Measurements from ENCODE around the gene HDAC5. TPM values are rescaled to one million over a fixed set of nuclear protein-coding genes. Genes with fewer than 3 reads are reported as not detected.

HDAC5 gene
- total and polyA plus RNA-seq, 2 of the 8 experiments (the other 6 are each of a cell fraction or from before 2014, with no cell fraction given) = 48.5 to 54.4 TPM

DNA sequence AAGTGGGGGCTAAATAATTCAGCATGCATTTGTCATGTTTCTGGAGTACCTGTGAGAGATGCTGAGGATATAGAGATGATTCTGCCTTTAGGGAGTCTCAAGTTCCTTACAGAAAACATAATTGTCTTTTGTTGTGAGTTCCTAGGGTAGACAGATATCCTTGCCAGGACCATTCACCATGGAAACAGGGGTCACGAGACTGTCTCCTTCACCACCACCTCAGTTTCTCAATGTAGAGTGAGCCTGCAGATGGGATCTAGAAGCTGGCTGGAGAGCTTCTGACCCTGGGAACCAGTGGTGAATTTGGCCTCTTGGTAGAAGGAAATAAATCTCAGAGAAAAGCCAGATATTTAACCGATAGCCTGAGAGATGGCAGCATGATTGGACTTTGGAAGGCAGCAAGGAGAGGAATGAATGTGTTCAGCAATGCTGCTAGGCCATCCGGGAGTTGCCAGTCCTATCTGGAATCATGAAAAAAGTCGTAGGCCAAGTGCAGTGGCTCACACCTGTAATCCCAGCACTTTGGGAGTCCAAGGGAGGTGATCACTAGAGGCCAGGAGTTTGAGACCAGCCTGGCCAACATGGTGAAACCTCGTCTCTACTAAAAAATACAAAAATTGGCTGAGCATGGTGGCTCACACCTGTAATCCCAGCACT lies 7.4 kb upstream of the HDAC5 start:
- ChIA-PET CTCF (ENCODE audit: partially characterized antibody) (interaction anchor here (1.5 to 4.1 kb wide), 3 partner anchors 14 to 33 kb away, joined by 4 to 27 read pairs (median 8); no protein-coding TSS in a partner anchor), POLR2A (ENCODE audit: partially characterized antibody) (no interaction called here)
- Histone ChIP-seq H2BK5ac (ENCODE audit: low read depth, low read length) (no peak overlapping the region), H2BK12ac (ENCODE audit: low read depth, low read length) (no peak overlapping the region), H3K27ac (ENCODE audit: low read depth, low read length) (no peak overlapping the region), H4K91ac (replicated peaks; ENCODE audit: insufficient read length, low read length) (no peak overlapping the region), H3K4me1 (replicated peaks in 1 of 4; ENCODE audit: control insufficient read depth in 3 of 4, insufficient read depth in 4 of 4, low read length in 3 of 4) (no peaks in the 10 kb centered on the region), H3K36me3 (ENCODE audit: control insufficient read depth in 2 of 4, insufficient read depth in 4 of 4, low read length in 3 of 4) (no peaks in the 10 kb centered on the region), H3K79me1 (ENCODE audit: low read depth, low read length) (no peaks in the 10 kb centered on the region), H3K56ac (replicated peaks; ENCODE audit: insufficient read length, low read depth, low read length) (no peak overlapping the region), H3K4me2 (ENCODE audit: insufficient read depth in 1 of 2, low read depth in 2 of 2, low read length in 2 of 2) (no peak overlapping the region), H3K4me3 (ENCODE audit: extremely low read depth in 1 of 4, insufficient read depth in 2 of 4, low read depth in 3 of 4, low read length in 4 of 4) (no peak overlapping the region), H3K14ac (ENCODE audit: insufficient read length) (no peak overlapping the region), H4K8ac (ENCODE audit: extremely low read depth, insufficient read depth, low read length) (no peak overlapping the region), H3K23me2 (ENCODE audit: low read depth, low read length) (no peaks in the 10 kb centered on the region), H3K27me3 (replicated peaks in 1 of 4; ENCODE audit: control insufficient read depth in 3 of 4, extremely low read depth in 1 of 4, insufficient read depth in 3 of 4, low read length in 3 of 4) (no peaks in the 10 kb centered on the region), H3K9ac (replicated peaks in 1 of 4; ENCODE audit: extremely low read depth in 1 of 4, low read depth in 3 of 4, low read length in 3 of 4) (no peak overlapping the region), H2BK15ac (ENCODE audit: low read length) (no peak overlapping the region), H3K79me2 (ENCODE audit: control insufficient read depth in 1 of 2, insufficient read depth in 2 of 2, low read length in 2 of 2) (no peaks in the 10 kb centered on the region), H2BK20ac (ENCODE audit: low read length) (no peak overlapping the region), H2BK120ac (replicated peaks; ENCODE audit: low read depth, low read length) (no peak overlapping the region), H3K9me3 (ENCODE audit: insufficient read depth in 2 of 2, low read depth in 1 of 2, low read length in 1 of 2) (no peaks in the 10 kb centered on the region), H3K4ac (replicated peaks; ENCODE audit: insufficient read length, low read depth, low read length) (no peak overlapping the region), H3K23ac (ENCODE audit: insufficient read length) (no peak overlapping the region), H4K5ac (ENCODE audit: insufficient read length, low read depth, low read length) (no peak overlapping the region), H2AK5ac (ENCODE audit: low read depth, low read length) (no peak overlapping the region), H4K20me1 (replicated peaks in 1 of 2; ENCODE audit: control insufficient read depth in 1 of 2, insufficient read depth in 2 of 2, low read length in 2 of 2) (no peaks in the 10 kb centered on the region), H3K18ac (ENCODE audit: extremely low read depth, low read length) (no peak overlapping the region), H2AFZ (ENCODE audit: low read length) (no peak overlapping the region)
- DNase-seq (ENCODE audit: low read depth in 1 of 2, low spot score in 2 of 2) = no peak
- TF ChIP-seq POU5F1 (IDR thresholded peaks at IDR 0.05; ENCODE audit: low read depth, low read length) (no peak), RFX5 (IDR thresholded peaks at IDR 0.05; ENCODE audit: borderline replicate concordance, low read depth, low read length) (no peak), POLR2AphosphoS5 (IDR thresholded peaks at IDR 0.05; ENCODE audit: low read depth, low read length) (no peak), KDM5A (IDR thresholded peaks at IDR 0.05; ENCODE audit: low read length) (no peak), NRF1 (IDR thresholded peaks at IDR 0.05; ENCODE audit: low read depth, low read length) (no peak), TAF7 (optimal IDR thresholded peaks at IDR 0.05; ENCODE audit: borderline replicate concordance, low read depth, low read length) (no peak), KDM1A (IDR thresholded peaks at IDR 0.05; ENCODE audit: borderline replicate concordance, low read length) (no peak), SIN3A (conservative IDR thresholded peaks at IDR 0.05 in 1 of 2, IDR thresholded peaks at IDR 0.05 in 1 of 2; ENCODE audit: low read depth in 1 of 2, low read length in 2 of 2) (no peak), TBP (IDR thresholded peaks at IDR 0.05; ENCODE audit: low read depth, low read length) (no peak), CBX8 (IDR thresholded peaks at IDR 0.05; ENCODE audit: borderline replicate concordance, low read depth, low read length) (no peak)
- TF ChIP-seq, protein P1, sequence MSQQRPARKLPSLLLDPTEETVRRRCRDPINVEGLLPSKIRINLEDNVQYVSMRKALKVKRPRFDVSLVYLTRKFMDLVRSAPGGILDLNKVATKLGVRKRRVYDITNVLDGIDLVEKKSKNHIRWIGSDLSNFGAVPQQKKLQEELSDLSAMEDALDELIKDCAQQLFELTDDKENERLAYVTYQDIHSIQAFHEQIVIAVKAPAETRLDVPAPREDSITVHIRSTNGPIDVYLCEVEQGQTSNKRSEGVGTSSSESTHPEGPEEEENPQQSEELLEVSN (IDR thresholded peaks at IDR 0.05) = no peak
- 87% methylated on average over 5 of the region's 5 CpGs; no CpG with 5 or more reads in 1 of the 2 experiments for WGBS, 2 experiments (ENCODE audit: extremely low coverage in 1 of 2, insufficient coverage in 1 of 2, insufficient read length in 1 of 2, insufficient replicate concordance in 2 of 2, low coverage in 1 of 2, low lambda C conversion rate in 2 of 2, missing lambda C conversion rate in 1 of 2)
- no peak for FAIRE-seq

All from H1 (cell line).